ENCODE data around the gene PAGE4.

PAGE4 gene

GRCh38 chrX:49877397-49878101, 48.4 kb downstream of the PAGE4 start:
- TF ChIP-seq CTCF (IDR thresholded peaks at IDR 0.05; ENCODE audit: low read depth, low read length, missing control alignments): no peak
- in situ Hi-C loops (cut with HindIII; ENCODE audit: low sequenced_read_pairs): no loop called here
- no peak for DNase-seq (ENCODE audit: low read depth)
- no peak overlapping the region for H3K4me3 ChIP-seq (ENCODE audit: low read depth, low read length)

- in situ Hi-C loops (cut with HindIII; ENCODE audit: low sequenced_read_pairs): no loop called here
Observed at GRCh38 chrX:49878128-49878833, 49.2 kb downstream of the PAGE4 start.

GRCh38 chrX:49878834-49879655, 49.9 kb downstream of the PAGE4 start, which contains the start of gene USP27X:
TSS of gene USP27X (plus strand) at chrX:49879484. CDS start at chrX:49880308, 824 bp downstream.
- peak within 1 kb of the TSS; percentile 46 for H3K4me3 ChIP-seq (ENCODE audit: low read depth, low read length)
- TF ChIP-seq CTCF (IDR thresholded peaks at IDR 0.05; ENCODE audit: low read depth, low read length, missing control alignments): peak; percentile 64
- DNase-seq (ENCODE audit: low read depth): peak; percentile 64
- in situ Hi-C loops (cut with HindIII; ENCODE audit: low sequenced_read_pairs): no loop called here

More at GRCh38 chrX:49878128-49878833, 49.2 kb downstream of the PAGE4 start:
- no peak for DNase-seq (ENCODE audit: low read depth)
- H3K4me3 ChIP-seq (ENCODE audit: low read depth, low read length): peak overlapping the region; percentile 46
- TF ChIP-seq CTCF (IDR thresholded peaks at IDR 0.05; ENCODE audit: low read depth, low read length, missing control alignments): no peak

GRCh38 chrX:49879656-49880277, 50.7 kb downstream of the PAGE4 start:
- TF ChIP-seq CTCF (IDR thresholded peaks at IDR 0.05; ENCODE audit: low read depth, low read length, missing control alignments): no peak
- no peak for DNase-seq (ENCODE audit: low read depth)
- peak overlapping the region; percentile 46 for H3K4me3 ChIP-seq (ENCODE audit: low read depth, low read length)
- in situ Hi-C loops (cut with HindIII; ENCODE audit: low sequenced_read_pairs): no loop called here

- in situ Hi-C loops (cut with HindIII; ENCODE audit: low sequenced_read_pairs): no loop called here
- DNase-seq (ENCODE audit: low read depth): no peak
- no peak overlapping the region for H3K4me3 ChIP-seq (ENCODE audit: low read depth, low read length)
- no peak for TF ChIP-seq CTCF (IDR thresholded peaks at IDR 0.05; ENCODE audit: low read depth, low read length, missing control alignments)
Observed at GRCh38 chrX:49880668-49881067, 51.6 kb downstream of the PAGE4 start.

Data from astrocyte of the cerebellum (primary cell).